Ascending aorta (tissue), 2 donors: ENCODE measurements around the gene ZBED4. TPM values are rescaled to one million over a fixed set of nuclear protein-coding genes. Genes with fewer than 3 reads are reported as not detected.
A peak's percentile ranks its signal among the peaks of the same experiment; 100 is the strongest.

Source experiments
- DNase-seq, 2 donors: peaks; one replicate each; pipeline ENCODE4 v3.0.0-alpha.2; 2019; ENCODE audit warnings: low spot score in 2 of 2
- H3K27ac ChIP-seq, 2 donors: fragments of 200-600 bp; sonication (generic); one replicate each; pipeline ENCODE4 v1.5.1; 2016 to 2017; ENCODE audit warnings: mild to moderate bottlenecking in 1 of 2
- H3K27me3 ChIP-seq: fragments of 200-600 bp; sonication (generic); one replicate; pipeline ENCODE4 v1.5.1; 2017
- H3K36me3 ChIP-seq, 2 donors: fragments of 200-600 bp; sonication (generic); one replicate each; pipeline ENCODE4 v1.5.1; 2016
- H3K4me1 ChIP-seq, 2 donors: fragments of 200-600 bp; sonication (generic); one replicate each; pipeline ENCODE4 v1.5.1; 2016 to 2017; ENCODE audit warnings: mild to moderate bottlenecking in 1 of 2
- H3K4me3 ChIP-seq, 2 donors: fragments of 200-600 bp; sonication (generic); one replicate each; pipeline ENCODE4 v1.5.1; 2016 to 2017; ENCODE audit warnings: mild to moderate bottlenecking in 1 of 2
- H3K9me3 ChIP-seq, 2 donors: fragments of 200-600 bp; sonication (generic); one replicate each; pipeline ENCODE4 v1.5.1; 2016
- CTCF ChIP-seq, 3 experiments: fragments of 200-600 bp in 2 of 3; fragments of 450-650 bp in 1 of 3; sonication (generic) in 2 of 3; IDR thresholded peaks; one replicate each; pipeline ENCODE4 v1.5.1; 2016 to 2019; ENCODE audit warnings: antibody characterized with exemption in 3 of 3, mild to moderate bottlenecking in 1 of 3, moderate library complexity in 1 of 3
- intact Hi-C: fragments of 100-400 bp; cut with DNase I; formaldehyde crosslinking; loops from one replicate; pipeline ENCODE4 v1.15.1; 2023
- total RNA-seq: library from RNA; depleted of rRNA; stranded (reverse); fragments of >200 nt; gene quantifications from one replicate; pipeline ENCODE4 v1.1.0, GENCODE V29; 2016

ZBED4 gene
- 10.1 TPM for total RNA-seq

- Histone ChIP-seq H3K36me3 (no peaks in the 10 kb centered on the region), H3K4me3 (peak within 1 kb of the TSS; percentile 77 to 87), H3K4me1 (peaks cover 9 to 30% of the 10 kb centered on the region in 2 donors), H3K9me3 (no peaks in the 10 kb centered on the region), H3K27ac (peak within 1 kb of the TSS; percentile 79 to 84), H3K27me3 (peaks cover 17% of the 10 kb centered on the region)
- no peak for TF ChIP-seq CTCF (IDR thresholded peaks at IDR 0.05)
- intact Hi-C loops = loop anchor here (1.0 to 5.0 kb wide), 5 partner anchors 26 to 774 kb away; partner anchors contain the start of genes ALG12, ARSA, BRD1 and CRELD2
- peak; percentile 84 to 98 for DNase-seq
Measured at GRCh38 chr22:49852898-49853894, at the start of gene ZBED4. Gene ZBED4 (plus strand): TSS chr22:49853844. CDS start chr22:49883663, 29,819 bp downstream.

- Histone ChIP-seq H3K4me1 (no peaks in the 10 kb centered on the region), H3K27ac (no peak overlapping the region), H3K4me3 (no peak overlapping the region), H3K27me3 (no peaks in the 10 kb centered on the region), H3K9me3 (no peaks in the 10 kb centered on the region), H3K36me3 (peaks cover 14 to 32% of the 10 kb centered on the region in 2 donors)
- intact Hi-C loops = no loop called here
- no peak for DNase-seq
- TF ChIP-seq CTCF (IDR thresholded peaks at IDR 0.05) = no peak
Measured at GRCh38 chr22:49807129-49807528, 46.5 kb upstream of the ZBED4 start.

GRCh38 chr22:49807780-49808708, 45.6 kb upstream of the ZBED4 start:
- H3K9me3 ChIP-seq = no peaks in the 10 kb centered on the region
- H3K36me3 ChIP-seq = peaks cover 10 to 26% of the 10 kb centered on the region in 2 donors
- intact Hi-C loops = no loop called here
- no peak for DNase-seq
- H3K4me3 ChIP-seq = no peak overlapping the region
- H3K27me3 ChIP-seq = no peaks in the 10 kb centered on the region
- no peaks in the 10 kb centered on the region for H3K4me1 ChIP-seq
- no peak overlapping the region for H3K27ac ChIP-seq
- no peak for TF ChIP-seq CTCF (IDR thresholded peaks at IDR 0.05)

GRCh38 chr22:49810363-49811019, 43.2 kb upstream of the ZBED4 start:
- Histone ChIP-seq H3K27me3 (no peaks in the 10 kb centered on the region), H3K27ac (no peak overlapping the region), H3K4me1 (no peaks in the 10 kb centered on the region), H3K36me3 (peaks cover 5 to 15% of the 10 kb centered on the region in 2 donors), H3K9me3 (no peaks in the 10 kb centered on the region), H3K4me3 (no peak overlapping the region)
- DNase-seq = no peak
- intact Hi-C loops = no loop called here
- no peak for TF ChIP-seq CTCF (IDR thresholded peaks at IDR 0.05)
